Gastroesophageal sphincter (tissue), 3 donors: Measurements from ENCODE around the gene TMEM125.

Experiments
- POLR2A ChIP-seq, 2 donors: fragments of 450-650 bp; IDR thresholded peaks; one replicate each; pipeline ENCODE4 v1.6.1; 2017; ENCODE audit warnings: antibody characterized with exemption in 2 of 2, mild to moderate bottlenecking in 2 of 2, moderate library complexity in 1 of 2
- POLR2AphosphoS5 ChIP-seq: sonication (generic); formaldehyde crosslinking; IDR thresholded peaks from one replicate; pipeline ENCODE4 v1.6.1; 2017; ENCODE audit warnings: antibody characterized with exemption
- TF ChIP-seq, protein P1 (sequence below), 4 experiments: fragments of 200-600 bp in 2 of 4; fragments of 450-650 bp in 2 of 4; sonication (generic) in 1 of 4; IDR thresholded peaks; one replicate each; pipeline ENCODE4 v1.5.1; 2017 to 2019; ENCODE audit warnings: antibody characterized with exemption in 4 of 4, mild to moderate bottlenecking in 2 of 4, moderate library complexity in 2 of 4

- TF ChIP-seq, protein P1, sequence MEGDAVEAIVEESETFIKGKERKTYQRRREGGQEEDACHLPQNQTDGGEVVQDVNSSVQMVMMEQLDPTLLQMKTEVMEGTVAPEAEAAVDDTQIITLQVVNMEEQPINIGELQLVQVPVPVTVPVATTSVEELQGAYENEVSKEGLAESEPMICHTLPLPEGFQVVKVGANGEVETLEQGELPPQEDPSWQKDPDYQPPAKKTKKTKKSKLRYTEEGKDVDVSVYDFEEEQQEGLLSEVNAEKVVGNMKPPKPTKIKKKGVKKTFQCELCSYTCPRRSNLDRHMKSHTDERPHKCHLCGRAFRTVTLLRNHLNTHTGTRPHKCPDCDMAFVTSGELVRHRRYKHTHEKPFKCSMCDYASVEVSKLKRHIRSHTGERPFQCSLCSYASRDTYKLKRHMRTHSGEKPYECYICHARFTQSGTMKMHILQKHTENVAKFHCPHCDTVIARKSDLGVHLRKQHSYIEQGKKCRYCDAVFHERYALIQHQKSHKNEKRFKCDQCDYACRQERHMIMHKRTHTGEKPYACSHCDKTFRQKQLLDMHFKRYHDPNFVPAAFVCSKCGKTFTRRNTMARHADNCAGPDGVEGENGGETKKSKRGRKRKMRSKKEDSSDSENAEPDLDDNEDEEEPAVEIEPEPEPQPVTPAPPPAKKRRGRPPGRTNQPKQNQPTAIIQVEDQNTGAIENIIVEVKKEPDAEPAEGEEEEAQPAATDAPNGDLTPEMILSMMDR (IDR thresholded peaks at IDR 0.05), result no peak
- TF ChIP-seq POLR2A (IDR thresholded peaks at IDR 0.05) (no peak), POLR2AphosphoS5 (no peak)
Measured at GRCh38 chr1:43273708-43274107, 3.9 kb downstream of the TMEM125 start.
